ENCODE measurements around the gene AKAP14.
"Not testable (repeated sequence)": the region's sequence is repeated elsewhere in the genome, so short reads cannot be mapped to it uniquely, and the experiment has no call there.

The AKAP14 gene

DNA sequence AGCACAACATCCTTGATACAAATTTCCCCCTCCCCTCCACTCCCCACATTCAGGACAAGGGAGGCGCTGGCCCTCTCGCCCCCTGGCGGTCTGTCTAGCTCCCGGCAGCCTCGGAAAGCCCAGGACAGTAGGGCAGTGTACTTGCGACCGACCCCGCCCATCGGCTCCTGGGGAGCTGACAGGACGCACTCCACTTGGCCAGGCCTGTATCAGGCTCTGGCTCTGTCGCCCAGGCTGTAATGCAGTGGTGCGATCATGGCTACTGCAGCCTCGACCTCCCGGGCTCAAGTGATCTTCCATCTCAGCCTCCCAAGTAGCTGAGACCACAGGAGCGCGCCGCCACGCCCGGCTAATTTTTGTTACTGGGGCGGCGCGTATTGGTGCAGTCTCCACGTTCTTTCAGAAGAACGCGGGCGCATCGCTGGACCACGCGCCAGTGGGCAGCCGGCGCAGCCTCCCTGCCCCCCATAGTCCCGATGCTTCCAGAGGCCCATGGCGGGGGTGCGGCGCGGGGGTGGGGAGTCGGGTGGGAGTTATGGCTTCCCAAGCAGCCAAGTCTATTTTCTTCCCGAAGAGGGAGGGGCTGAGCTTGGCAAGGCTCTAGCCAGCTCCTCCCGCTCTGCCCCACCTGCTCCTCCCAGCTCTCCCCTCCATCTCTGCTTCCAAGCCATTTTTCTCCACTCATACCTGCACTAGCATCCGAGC lies 7.8 kb upstream of the AKAP14 start:
- H3K27me3 ChIP-seq (ENCODE audit: control insufficient read depth in 1 of 2, insufficient read depth in 2 of 2, low read length in 2 of 2), result peaks cover 0 to 5% of the 10 kb centered on the region in 2 donors
- H3K27ac ChIP-seq (ENCODE audit: low read depth, low read length), result no peak overlapping the region
- H3K9me3 ChIP-seq (ENCODE audit: low read length), result no peaks in the 10 kb centered on the region
- H3K9ac ChIP-seq (ENCODE audit: low read length), result no peak overlapping the region
- H3K36me3 ChIP-seq (ENCODE audit: insufficient read depth, low read length), result no peaks in the 10 kb centered on the region
- peak overlapping the region in 1 of 2 donors; percentile 32 for H3K4me3 ChIP-seq (ENCODE audit: low read depth in 1 of 2, low read length in 2 of 2)
- H3K4me1 ChIP-seq (ENCODE audit: insufficient read depth, low read length), result no peaks in the 10 kb centered on the region

DNA sequence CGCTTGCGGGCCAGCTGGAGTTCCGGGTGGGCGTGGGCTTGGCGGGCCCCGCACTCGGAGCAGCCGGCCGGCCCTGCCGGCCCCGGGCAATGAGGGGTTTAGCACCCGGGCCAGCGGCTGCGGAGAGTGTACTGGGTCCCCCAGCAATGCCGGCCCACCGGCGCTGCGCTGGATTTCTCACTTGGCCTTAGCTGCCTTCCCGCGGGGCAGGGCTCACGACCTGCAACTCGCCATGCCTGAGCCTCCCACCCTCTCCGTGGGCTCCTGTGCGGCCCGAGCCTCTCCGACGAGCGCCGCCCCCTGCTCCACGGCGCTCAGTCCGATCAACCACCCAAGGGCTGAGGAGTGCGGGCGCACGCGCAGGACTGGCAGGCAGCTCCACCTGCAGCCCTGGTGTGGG lies 5.1 kb upstream of the AKAP14 start:
- H3K9me3 ChIP-seq (ENCODE audit: low read length); H3K9ac ChIP-seq (ENCODE audit: low read length); H3K27ac ChIP-seq (ENCODE audit: low read depth, low read length); H3K4me3 ChIP-seq (ENCODE audit: low read depth in 1 of 2, low read length in 2 of 2); H3K36me3 ChIP-seq (ENCODE audit: insufficient read depth, low read length); H3K4me1 ChIP-seq (ENCODE audit: insufficient read depth, low read length); H3K27me3 ChIP-seq (ENCODE audit: control insufficient read depth in 1 of 2, insufficient read depth in 2 of 2, low read length in 2 of 2): not testable (repeated sequence)

DNA sequence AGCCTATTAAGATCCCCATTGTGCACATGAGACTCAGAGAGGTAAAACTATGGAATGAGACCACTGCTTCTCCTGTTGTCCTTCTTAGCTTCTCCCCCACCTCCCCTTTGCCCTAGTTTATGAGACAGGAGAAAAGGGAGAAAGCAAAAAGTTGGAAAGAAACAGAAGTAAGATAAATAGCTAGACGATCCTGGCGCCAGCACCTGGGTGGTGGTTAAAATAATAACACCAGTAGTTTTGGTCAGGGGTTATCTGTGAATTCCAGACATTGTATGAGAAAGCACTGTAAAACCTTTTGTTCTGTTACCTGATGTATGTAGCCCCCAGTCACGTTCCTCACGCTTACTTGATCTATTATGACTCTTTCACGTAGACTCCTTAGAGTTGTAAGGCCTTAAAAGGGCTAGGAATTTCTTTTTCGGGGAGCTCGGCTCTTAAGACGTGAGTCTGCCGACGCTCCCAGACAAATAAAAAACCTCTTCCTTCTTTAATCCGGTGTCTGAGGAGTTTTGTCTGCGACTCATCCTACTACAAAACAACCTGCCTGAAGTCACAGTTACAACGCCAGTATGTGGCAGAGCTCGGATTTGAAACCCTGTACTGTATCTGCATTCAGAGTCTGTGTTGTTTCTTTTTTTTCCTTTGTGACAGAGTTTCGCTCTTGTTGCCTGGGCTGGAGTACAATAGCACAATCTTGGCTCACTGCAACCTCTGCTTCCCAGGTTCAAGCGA lies 3.6 kb upstream of the AKAP14 start:
- H3K27ac ChIP-seq (ENCODE audit: low read depth, low read length); H3K9me3 ChIP-seq (ENCODE audit: low read length); H3K36me3 ChIP-seq (ENCODE audit: insufficient read depth, low read length); H3K9ac ChIP-seq (ENCODE audit: low read length); H3K4me1 ChIP-seq (ENCODE audit: insufficient read depth, low read length); H3K4me3 ChIP-seq (ENCODE audit: low read depth in 1 of 2, low read length in 2 of 2): not testable (repeated sequence)
- H3K27me3 ChIP-seq (ENCODE audit: control insufficient read depth in 1 of 2, insufficient read depth in 2 of 2, low read length in 2 of 2), result peaks cover 0 to 10% of the 10 kb centered on the region in 2 donors

DNA sequence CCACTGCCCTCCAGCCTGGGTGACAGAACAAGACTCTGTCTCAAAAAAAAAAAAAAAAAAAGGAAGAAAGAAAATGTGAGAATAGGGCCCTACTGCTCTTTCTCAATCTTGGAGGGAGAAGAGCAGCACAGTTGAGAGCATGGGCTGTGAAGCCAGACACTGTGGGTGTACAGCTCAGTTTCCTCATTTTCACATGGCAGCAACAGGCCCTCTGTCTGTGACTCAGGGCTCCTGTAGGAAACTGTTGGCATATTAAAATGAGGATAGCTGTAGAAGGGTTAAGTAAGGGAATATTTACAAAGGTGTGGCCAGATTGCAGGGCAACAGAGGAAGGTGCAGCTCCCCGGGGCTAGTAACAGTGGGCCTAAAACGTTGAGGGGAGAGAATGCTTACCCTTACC lies 3.4 kb downstream of the AKAP14 start:
- no peak overlapping the region for H3K4me3 ChIP-seq (ENCODE audit: low read depth in 1 of 2, low read length in 2 of 2)
- no peak overlapping the region for H3K27ac ChIP-seq (ENCODE audit: low read depth, low read length)
- no peak overlapping the region for H3K9ac ChIP-seq (ENCODE audit: low read length)
- H3K4me1 ChIP-seq (ENCODE audit: insufficient read depth, low read length), result no peaks in the 10 kb centered on the region
- H3K27me3 ChIP-seq (ENCODE audit: control insufficient read depth in 1 of 2, insufficient read depth in 2 of 2, low read length in 2 of 2), result peaks cover 0 to 5% of the 10 kb centered on the region in 2 donors
- no peaks in the 10 kb centered on the region for H3K9me3 ChIP-seq (ENCODE audit: low read length)
- H3K36me3 ChIP-seq (ENCODE audit: insufficient read depth, low read length), result no peaks in the 10 kb centered on the region

DNA sequence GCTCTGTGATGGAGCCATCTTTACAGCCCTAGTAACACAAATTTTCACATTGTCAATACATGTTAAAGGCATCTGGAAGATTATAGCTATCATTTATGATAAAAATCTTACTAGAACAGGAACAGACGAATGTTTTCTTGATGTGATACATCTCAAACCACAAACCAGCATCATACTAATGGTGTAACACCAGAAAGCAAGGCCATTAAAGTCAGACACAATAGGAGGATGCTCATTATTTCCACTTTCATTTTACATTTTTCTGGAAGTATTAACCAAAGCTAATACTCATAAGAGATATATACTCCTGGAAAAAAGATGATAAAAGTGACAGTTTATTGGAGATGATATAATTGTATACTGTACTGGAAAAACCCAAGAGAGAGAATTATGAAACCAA lies 5.3 kb downstream of the AKAP14 start:
- H3K9me3 ChIP-seq (ENCODE audit: low read length), result no peaks in the 10 kb centered on the region
- H3K36me3 ChIP-seq (ENCODE audit: insufficient read depth, low read length), result no peaks in the 10 kb centered on the region
- H3K4me1 ChIP-seq (ENCODE audit: insufficient read depth, low read length), result no peaks in the 10 kb centered on the region
- no peak overlapping the region for H3K27ac ChIP-seq (ENCODE audit: low read depth, low read length)
- no peak overlapping the region for H3K9ac ChIP-seq (ENCODE audit: low read length)
- H3K27me3 ChIP-seq (ENCODE audit: control insufficient read depth in 1 of 2, insufficient read depth in 2 of 2, low read length in 2 of 2), result peaks cover 0 to 4% of the 10 kb centered on the region in 2 donors
- H3K4me3 ChIP-seq (ENCODE audit: low read depth in 1 of 2, low read length in 2 of 2), result no peak overlapping the region

DNA sequence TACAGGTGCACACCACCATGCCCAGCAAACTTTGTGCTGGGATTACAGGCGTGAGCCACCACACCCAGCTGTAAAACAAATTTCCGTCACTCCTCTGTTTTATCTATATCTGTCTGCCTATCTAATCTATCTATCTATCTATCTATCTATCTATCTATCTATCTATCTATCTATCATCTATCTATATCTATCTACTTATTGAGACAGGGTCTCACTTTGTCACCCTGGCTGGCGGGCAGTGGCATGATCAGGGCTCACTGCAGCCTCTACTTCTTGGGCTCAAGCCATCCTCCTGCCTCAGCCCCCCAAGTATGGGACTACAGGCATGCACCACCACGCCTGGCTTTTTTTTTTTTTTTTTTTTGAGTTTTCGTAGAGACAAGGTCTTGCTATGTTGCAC lies 20.6 kb downstream of the AKAP14 start:
- H3K4me1 ChIP-seq (ENCODE audit: insufficient read depth, low read length), result no peaks in the 10 kb centered on the region
- H3K27me3 ChIP-seq (ENCODE audit: control insufficient read depth in 1 of 2, insufficient read depth in 2 of 2, low read length in 2 of 2), result no peaks in the 10 kb centered on the region
- H3K27ac ChIP-seq (ENCODE audit: low read depth, low read length), result no peak overlapping the region
- no peaks in the 10 kb centered on the region for H3K36me3 ChIP-seq (ENCODE audit: insufficient read depth, low read length)
- no peak overlapping the region for H3K4me3 ChIP-seq (ENCODE audit: low read depth in 1 of 2, low read length in 2 of 2)
- no peaks in the 10 kb centered on the region for H3K9me3 ChIP-seq (ENCODE audit: low read length)
- H3K9ac ChIP-seq (ENCODE audit: low read length), result no peak overlapping the region

DNA sequence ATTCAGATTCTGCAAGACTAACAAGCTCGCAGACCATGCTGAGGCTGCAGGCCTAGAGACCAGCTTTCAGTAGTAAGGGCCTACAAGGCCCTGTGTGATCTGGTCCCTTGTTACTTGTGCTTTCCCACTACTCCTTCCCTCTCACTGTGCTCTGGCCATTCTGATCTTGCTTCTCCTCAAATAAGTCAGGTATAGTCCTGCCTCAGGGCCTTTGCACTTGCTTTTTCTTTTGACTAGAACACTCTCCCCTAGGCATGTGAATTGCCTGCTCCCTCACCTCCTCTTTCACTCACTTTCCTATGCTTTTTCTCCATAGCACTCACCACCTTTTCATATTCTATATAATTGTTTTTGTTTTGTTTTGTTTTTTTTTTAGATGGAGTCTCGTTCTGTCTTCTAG lies 22.2 kb downstream of the AKAP14 start:
- H3K4me3 ChIP-seq (ENCODE audit: low read depth in 1 of 2, low read length in 2 of 2), result no peak overlapping the region
- no peaks in the 10 kb centered on the region for H3K4me1 ChIP-seq (ENCODE audit: insufficient read depth, low read length)
- no peaks in the 10 kb centered on the region for H3K9me3 ChIP-seq (ENCODE audit: low read length)
- no peak overlapping the region for H3K27ac ChIP-seq (ENCODE audit: low read depth, low read length)
- H3K36me3 ChIP-seq (ENCODE audit: insufficient read depth, low read length), result no peaks in the 10 kb centered on the region
- no peaks in the 10 kb centered on the region for H3K27me3 ChIP-seq (ENCODE audit: control insufficient read depth in 1 of 2, insufficient read depth in 2 of 2, low read length in 2 of 2)
- H3K9ac ChIP-seq (ENCODE audit: low read length), result no peak overlapping the region

DNA sequence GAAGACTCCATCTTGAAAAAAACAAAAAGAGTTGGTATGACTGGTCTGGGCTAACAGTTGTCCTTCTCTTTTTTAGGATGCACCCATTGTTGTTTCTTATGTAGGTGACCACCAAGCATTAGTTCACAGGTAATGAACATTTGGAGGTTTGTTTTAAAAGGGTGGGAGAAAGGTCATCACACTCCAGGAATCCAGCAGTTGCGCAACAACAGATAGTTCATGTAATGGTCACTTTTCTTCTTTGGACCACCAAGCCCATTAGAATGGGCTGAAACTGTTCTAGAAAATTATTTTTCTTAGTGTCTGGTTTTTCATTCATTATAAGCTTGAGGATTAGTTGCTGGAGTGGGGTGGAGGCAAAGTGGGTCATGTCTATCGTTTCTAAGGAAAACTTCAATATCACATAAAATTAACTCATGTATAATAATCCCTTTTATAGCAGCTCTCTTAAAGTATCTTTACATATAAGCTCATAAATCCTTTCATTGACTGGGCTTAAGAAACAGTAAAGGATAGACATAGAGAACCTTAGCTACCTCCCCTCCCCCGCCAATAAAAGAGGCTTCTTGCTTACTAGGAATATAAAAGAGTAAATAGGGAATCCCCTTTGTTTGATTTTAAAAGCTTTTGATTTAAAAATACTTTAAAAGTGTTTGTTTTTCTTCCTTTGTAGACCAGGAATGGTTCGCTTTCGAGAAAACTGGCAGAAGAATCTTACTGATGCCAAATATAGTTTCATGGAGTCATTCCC lies 24.3 kb downstream of the AKAP14 start:
- no peaks in the 10 kb centered on the region for H3K9me3 ChIP-seq (ENCODE audit: low read length)
- H3K27me3 ChIP-seq (ENCODE audit: control insufficient read depth in 1 of 2, insufficient read depth in 2 of 2, low read length in 2 of 2), result no peaks in the 10 kb centered on the region
- no peak overlapping the region for H3K4me3 ChIP-seq (ENCODE audit: low read depth in 1 of 2, low read length in 2 of 2)
- H3K27ac ChIP-seq (ENCODE audit: low read depth, low read length), result no peak overlapping the region
- no peak overlapping the region for H3K9ac ChIP-seq (ENCODE audit: low read length)
- H3K36me3 ChIP-seq (ENCODE audit: insufficient read depth, low read length), result no peaks in the 10 kb centered on the region
- no peaks in the 10 kb centered on the region for H3K4me1 ChIP-seq (ENCODE audit: insufficient read depth, low read length)

DNA sequence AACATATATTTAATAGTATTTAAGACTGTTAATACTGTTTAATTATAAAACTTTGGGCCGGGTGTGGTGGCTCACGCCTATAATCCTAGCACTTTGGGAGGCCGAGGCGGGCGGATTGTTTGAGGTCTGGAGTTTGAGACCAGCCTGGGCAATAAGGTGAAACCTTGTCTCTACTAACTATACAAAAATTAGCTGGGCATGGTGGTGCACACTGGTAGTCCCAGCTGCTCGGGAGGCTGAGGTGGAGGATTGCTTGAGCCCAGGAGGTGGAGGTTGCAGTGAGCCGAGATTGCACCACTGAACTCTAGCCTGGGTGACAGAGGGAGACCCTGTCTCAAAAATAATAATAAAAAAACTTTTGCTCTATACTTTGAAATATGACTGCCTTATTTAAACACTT lies 26.7 kb downstream of the AKAP14 start:
- not testable (repeated sequence) for H3K36me3 ChIP-seq (ENCODE audit: insufficient read depth, low read length); H3K9ac ChIP-seq (ENCODE audit: low read length); H3K27me3 ChIP-seq (ENCODE audit: control insufficient read depth in 1 of 2, insufficient read depth in 2 of 2, low read length in 2 of 2); H3K4me1 ChIP-seq (ENCODE audit: insufficient read depth, low read length); H3K9me3 ChIP-seq (ENCODE audit: low read length); H3K27ac ChIP-seq (ENCODE audit: low read depth, low read length); H3K4me3 ChIP-seq (ENCODE audit: low read depth in 1 of 2, low read length in 2 of 2)

DNA sequence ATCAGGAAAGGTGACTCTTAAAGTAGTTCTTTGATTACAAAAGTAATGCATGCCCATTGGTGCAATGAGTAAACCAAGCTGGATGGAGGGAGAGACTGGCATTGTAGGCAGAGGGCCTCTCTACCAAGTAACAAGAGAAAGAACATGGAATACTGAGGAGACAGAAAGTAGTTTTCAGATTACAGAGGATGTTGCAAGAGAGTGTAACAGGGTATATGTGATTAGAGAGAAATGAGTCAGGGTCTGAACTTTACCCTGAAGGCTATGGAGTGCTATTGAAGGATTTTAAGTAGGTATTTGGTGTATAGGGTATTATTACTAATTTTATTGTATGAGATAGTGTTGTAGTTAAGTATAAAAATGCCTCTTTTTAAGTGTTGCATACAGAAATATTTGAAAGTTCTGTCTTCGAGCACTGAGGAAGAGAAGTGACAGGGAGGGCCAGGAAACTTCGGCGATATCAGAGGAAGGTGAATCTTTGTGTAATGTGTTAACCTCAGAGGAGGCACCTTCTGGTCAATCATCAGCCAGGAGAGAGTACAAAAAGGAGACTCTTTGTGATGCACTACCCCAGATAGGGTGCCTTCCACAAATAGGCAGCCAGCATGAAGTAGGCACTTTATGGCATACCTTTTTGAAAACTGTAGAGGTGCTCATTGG lies 39.7 kb downstream of the AKAP14 start:
- Histone ChIP-seq H3K4me1 (ENCODE audit: insufficient read depth, low read length) (no peaks in the 10 kb centered on the region), H3K9ac (ENCODE audit: low read length) (no peak overlapping the region), H3K27ac (ENCODE audit: low read depth, low read length) (no peak overlapping the region), H3K4me3 (ENCODE audit: low read depth in 1 of 2, low read length in 2 of 2) (no peak overlapping the region), H3K36me3 (ENCODE audit: insufficient read depth, low read length) (peaks cover 16% of the 10 kb centered on the region), H3K27me3 (ENCODE audit: control insufficient read depth in 1 of 2, insufficient read depth in 2 of 2, low read length in 2 of 2) (no peaks in the 10 kb centered on the region), H3K9me3 (ENCODE audit: low read length) (no peaks in the 10 kb centered on the region)

DNA sequence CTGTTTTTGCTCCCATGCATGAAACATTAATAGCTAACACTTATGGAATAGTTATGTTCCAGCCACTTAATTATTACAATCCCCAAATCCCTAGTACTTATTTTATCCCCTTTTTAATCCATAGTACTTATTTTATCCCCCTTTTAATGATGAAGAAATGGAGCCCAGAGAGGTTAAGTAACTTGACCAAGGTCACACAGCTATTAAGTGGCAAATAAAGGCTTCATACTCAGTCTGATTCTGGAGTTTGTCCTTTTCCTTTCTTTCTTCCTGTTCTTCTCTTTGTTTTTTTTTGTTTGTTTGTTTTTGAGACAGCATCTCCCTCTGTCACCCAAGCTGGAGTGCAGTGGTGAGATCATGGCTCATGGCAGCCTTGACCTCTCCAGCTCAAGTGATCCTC lies 45.6 kb downstream of the AKAP14 start:
- no peak overlapping the region for H3K4me3 ChIP-seq (ENCODE audit: low read depth in 1 of 2, low read length in 2 of 2)
- no peaks in the 10 kb centered on the region for H3K9me3 ChIP-seq (ENCODE audit: low read length)
- no peaks in the 10 kb centered on the region for H3K36me3 ChIP-seq (ENCODE audit: insufficient read depth, low read length)
- no peak overlapping the region for H3K9ac ChIP-seq (ENCODE audit: low read length)
- no peaks in the 10 kb centered on the region for H3K27me3 ChIP-seq (ENCODE audit: control insufficient read depth in 1 of 2, insufficient read depth in 2 of 2, low read length in 2 of 2)
- no peak overlapping the region for H3K27ac ChIP-seq (ENCODE audit: low read depth, low read length)
- peaks cover 13% of the 10 kb centered on the region for H3K4me1 ChIP-seq (ENCODE audit: insufficient read depth, low read length)
